GM12872 (cell line): ENCODE results near the gene GABRB2.

ENCODE experiments used
- TF ChIP-seq, protein P1 (sequence below): IDR thresholded peaks from 3 replicates; pipeline ENCODE4 v1.5.1; 2011; ENCODE audit warnings: low read depth, mild to moderate bottlenecking, low read length, moderate library complexity; ENCODE audit not compliant: insufficient read depth

The GABRB2 gene

DNA sequence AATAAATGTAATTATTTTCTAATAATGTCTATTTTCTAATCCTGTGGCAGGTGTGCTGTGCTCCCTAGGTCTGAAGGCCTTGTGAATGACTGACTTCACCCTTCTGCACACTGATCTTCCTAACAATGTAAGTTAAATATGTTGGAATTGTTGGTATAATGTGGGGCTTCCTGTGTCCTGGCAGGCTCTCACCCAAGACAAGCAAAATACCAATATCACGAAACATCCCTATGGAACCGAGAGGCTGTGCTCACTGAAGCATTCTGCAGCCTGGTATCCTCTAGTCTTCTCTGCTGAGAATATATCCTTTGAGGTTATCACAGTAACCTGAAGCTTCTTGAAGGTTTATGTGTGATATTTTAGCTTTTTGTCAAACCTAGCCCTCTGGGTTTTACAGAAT lies 159.4 kb downstream of the GABRB2 start:
- TF ChIP-seq, protein P1, sequence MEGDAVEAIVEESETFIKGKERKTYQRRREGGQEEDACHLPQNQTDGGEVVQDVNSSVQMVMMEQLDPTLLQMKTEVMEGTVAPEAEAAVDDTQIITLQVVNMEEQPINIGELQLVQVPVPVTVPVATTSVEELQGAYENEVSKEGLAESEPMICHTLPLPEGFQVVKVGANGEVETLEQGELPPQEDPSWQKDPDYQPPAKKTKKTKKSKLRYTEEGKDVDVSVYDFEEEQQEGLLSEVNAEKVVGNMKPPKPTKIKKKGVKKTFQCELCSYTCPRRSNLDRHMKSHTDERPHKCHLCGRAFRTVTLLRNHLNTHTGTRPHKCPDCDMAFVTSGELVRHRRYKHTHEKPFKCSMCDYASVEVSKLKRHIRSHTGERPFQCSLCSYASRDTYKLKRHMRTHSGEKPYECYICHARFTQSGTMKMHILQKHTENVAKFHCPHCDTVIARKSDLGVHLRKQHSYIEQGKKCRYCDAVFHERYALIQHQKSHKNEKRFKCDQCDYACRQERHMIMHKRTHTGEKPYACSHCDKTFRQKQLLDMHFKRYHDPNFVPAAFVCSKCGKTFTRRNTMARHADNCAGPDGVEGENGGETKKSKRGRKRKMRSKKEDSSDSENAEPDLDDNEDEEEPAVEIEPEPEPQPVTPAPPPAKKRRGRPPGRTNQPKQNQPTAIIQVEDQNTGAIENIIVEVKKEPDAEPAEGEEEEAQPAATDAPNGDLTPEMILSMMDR = no peak

DNA sequence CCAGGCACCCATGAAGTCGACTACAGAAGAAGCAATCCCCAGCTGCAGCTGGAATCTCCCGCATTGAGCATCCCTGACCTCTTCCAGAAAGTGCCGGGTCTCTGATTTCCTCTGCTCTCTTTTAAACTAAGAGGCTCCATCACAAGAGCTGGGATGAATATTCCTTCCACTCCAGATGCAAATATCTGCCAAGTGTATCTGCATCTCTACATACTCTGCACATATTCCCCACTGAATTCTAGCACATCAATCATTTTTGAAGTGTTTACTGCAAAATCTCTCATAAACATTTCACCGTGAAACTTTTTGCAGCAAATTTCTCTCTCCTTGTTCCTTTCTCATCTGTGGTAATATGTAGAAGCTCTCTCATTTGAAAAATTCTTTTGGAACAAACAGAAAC lies 161.5 kb downstream of the GABRB2 start:
- TF ChIP-seq, protein P1 = no peak

DNA sequence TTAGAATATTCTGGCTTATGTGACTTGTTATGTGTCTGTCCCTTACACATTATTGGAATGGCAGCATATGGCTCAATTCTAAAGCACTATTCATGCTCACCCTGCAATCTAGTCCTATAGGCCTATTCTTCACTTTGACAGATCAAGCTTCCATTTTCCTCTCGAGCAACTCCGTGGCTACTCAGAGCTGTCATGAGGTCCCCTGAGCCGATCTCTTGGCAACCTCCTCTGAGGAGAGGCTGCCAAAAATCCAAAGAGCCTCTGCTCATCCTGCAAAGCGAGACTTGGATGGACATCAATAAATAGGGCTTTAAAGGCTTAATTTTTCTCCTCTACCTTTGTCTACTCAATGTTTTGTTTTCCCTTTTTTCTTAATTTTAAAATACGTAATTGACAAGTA lies 163.8 kb downstream of the GABRB2 start:
- TF ChIP-seq, protein P1 = no peak

DNA sequence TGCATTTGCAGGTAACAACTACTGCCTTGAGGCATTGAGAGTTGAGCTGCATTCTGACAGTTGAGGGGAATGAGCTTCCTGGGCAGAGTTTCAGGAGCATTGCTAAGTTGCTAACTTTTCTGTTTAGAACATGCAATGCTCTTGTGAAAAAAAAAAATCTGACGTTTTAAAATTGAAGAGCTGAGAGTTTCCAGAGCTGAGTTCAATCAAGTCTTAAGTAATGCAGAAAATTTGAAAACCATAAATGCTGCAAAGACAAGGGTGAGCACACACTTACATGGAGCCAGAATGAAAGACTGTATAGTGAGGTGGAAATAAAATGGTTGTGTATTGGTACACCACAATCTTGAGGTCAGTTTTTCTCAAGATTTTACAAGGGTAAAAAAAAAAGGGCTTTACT lies 166.0 kb downstream of the GABRB2 start:
- TF ChIP-seq, protein P1 = no peak

DNA sequence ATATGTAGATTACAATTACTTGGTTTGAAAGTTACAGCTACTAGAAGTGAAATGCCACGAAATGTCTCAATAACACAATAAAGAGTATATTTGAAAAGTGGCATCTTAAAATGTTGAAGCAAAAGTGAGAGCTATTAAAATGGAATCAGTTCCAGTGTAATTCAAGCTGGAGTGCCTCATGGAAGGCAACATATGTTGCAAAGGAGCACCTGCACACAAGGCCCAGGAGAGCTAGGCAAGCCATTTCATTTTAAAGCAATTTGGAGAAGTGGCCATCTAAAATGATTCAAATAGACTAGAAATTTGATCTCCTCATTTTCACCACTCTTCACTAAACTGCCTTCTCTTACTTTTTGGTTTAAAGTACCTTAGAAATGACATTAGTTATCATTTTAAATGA lies 167.8 kb downstream of the GABRB2 start:
- TF ChIP-seq, protein P1 = no peak

DNA sequence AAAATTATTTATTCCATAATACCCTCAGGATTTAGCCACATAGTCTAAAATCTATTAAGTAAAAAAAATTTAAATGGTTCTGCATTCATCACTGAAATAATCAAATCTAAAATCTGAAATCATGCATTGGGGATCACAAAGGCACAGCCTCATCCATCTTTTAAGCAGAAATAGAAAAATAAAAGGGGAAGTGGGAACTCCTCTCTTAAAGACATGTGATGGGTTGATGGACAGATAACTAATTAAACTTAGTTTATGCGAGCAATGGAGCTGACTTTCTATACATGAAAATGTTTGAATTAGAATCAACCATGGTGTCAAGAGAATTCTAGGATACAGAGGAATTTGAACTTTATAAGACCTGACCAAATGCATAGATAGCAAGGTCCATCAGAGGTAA lies 170.5 kb downstream of the GABRB2 start:
- TF ChIP-seq, protein P1 = no peak

DNA sequence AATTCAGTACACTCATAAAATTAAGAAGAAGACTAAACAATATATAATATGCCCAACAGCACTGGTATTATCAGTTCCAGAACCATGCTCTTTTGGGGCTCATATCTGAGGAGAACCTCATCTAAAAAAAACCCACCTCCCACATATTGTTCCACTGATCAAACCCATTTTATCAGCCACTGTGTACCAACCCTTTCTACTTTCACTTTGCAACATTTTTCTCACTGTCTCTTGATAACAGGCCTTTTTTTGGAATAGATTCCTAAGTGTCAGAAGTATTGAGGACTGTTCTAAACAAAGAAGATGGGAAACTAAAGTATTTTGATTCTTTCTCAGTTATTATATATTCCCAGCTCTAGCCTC lies 173.2 kb downstream of the GABRB2 start:
- TF ChIP-seq, protein P1 = no peak
